NCI-H774 (cell line): Measurements from ENCODE around the gene MFAP3.
"Not testable (repeated sequence)": the region's sequence is repeated elsewhere in the genome, so short reads cannot be mapped to it uniquely, and the experiment has no call there.

Experiments used
- DNase-seq: peaks from one replicate; lab custom pipeline; 2025; lab: John Stamatoyannopoulos, UW

Gene MFAP3

GRCh38 chr5:154038707-154039457 lies at the start of gene MFAP3, which contains the start of gene FAM114A2:
Gene MFAP3 (plus strand): TSS chr5:154038967. CDS start chr5:154049723, 10,756 bp downstream.
Gene FAM114A2 (minus strand): TSS chr5:154038910. CDS start chr5:154034953, 3,957 bp downstream.
- DNase-seq, result peak; percentile 88

- DNase-seq, result no peak
Observed at GRCh38 chr5:153991168-153991567, 47.6 kb upstream of the MFAP3 start.

DNA sequence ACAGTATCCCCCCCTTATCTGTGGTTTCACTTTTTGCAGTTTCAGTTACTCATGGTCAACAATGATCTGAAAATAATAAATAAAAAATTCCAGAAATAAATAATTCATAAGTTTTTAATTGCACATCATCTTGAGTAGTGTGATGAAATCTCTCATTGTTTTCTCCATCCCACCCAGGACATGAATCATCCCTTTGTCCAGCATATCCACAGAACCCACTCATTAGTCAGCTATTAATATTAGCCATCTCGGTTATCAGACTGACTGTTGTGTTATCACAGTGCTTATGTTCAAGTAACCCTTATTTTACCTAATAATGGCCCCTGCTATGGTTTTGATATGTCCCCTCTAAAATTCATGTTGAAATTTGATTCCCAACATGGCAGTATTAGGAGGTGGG lies 40.8 kb upstream of the MFAP3 start:
- no peak for DNase-seq

- DNase-seq, result no peak
Observed at GRCh38 chr5:153998768-153999167, 40.0 kb upstream of the MFAP3 start.

DNA sequence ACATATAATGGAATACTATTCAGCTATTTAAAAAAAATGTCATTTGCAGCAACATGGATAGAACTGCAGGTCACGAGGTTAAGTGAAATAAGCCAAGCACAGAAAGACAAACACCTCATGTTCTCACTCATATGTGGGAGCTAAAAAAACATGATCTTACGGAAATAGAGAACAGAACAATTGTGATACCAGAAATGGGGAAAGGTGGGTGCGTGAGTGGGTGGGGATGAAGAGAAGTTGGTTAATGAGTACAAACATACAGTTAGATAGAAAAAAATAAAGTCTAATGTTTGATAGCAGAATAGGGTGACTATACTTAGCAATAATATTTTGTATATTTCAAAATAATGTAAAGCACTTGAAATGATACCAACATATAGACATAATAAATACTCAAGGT lies 38.8 kb upstream of the MFAP3 start:
- DNase-seq, result no peak

DNA sequence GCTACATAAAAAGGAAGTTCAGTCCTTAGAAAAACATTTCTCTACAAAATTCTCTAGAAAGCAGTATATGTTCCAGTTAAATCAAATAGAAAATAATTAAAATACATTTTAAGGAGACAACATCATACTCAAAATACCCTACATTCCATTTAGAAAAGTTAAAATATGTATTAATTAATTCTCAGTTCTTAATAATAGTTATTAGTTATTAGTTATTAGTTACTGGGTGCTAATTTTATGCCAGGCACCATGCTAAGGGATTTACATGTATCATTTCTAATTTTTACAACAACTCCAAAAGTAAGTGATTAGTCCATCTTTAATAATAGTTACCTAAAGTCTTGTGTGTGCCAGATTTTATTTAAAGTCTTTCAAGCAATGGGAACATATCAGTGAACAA lies 38.1 kb upstream of the MFAP3 start:
- no peak for DNase-seq

- DNase-seq, result no peak
Observed at GRCh38 chr5:154002093-154002492, 36.7 kb upstream of the MFAP3 start.

GRCh38 chr5:154002511-154003020 lies 36.2 kb upstream of the MFAP3 start:
- no peak for DNase-seq

DNA sequence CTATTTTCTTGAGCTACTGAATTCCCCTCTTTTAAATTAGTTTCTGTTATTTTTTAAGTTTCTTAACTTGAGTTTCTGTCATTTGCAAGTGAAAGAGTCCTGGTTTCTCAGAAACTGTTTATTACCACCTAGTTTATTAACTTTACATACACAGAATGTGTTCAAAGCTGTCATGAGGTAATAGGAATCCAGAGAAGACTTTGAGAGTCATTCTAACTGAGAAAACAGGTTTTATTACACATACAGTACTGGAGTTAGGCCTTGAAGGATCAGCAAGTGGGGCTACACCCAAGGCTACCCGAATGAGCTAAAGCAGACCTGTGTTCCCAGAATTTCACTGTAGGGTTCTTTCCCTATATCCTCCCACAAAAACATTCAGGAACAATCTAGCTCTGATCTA lies 33.1 kb upstream of the MFAP3 start:
- no peak for DNase-seq

DNA sequence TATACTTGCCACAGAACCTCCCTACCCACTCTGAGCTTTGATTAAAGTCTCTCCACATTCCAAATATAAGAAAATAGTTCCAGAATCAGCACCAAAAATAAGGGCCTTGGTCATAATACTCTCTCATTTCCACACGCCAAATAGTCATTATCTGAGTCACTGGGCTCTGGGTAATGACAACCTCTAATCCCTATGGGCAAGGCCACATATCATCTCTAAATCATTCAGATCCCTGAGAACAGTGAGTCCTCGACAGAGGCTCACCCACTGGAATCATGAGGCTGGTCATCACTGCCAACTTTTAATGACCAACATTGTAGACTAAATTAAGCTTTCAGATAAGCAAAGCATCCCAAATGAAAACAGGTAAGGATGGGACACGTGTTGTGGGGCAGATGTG lies 28.1 kb upstream of the MFAP3 start:
- DNase-seq, result no peak

- DNase-seq, result no peak
Observed at GRCh38 chr5:154015071-154015693, 23.6 kb upstream of the MFAP3 start.

DNA sequence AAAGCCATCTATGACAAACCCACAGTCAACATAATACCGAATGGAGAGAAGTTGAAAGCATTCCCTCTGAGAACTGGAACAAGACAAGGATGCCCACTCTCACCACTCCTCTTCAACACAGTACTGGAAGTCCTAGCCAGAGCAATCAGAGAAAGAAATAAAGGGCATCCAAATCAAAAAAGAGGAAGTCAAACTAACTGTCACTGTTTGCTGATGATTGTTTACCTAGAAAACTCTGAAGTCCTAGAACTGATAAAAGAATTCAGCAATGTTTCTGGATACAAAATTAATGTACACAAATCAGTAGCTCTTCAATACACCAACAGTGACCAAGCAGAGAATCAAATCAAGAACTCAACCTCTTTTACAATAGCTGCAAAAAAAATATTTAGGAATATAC lies 19.8 kb upstream of the MFAP3 start:
- not testable (repeated sequence) for DNase-seq

- DNase-seq, result no peak
Observed at GRCh38 chr5:154025951-154026350, 12.8 kb upstream of the MFAP3 start.

DNA sequence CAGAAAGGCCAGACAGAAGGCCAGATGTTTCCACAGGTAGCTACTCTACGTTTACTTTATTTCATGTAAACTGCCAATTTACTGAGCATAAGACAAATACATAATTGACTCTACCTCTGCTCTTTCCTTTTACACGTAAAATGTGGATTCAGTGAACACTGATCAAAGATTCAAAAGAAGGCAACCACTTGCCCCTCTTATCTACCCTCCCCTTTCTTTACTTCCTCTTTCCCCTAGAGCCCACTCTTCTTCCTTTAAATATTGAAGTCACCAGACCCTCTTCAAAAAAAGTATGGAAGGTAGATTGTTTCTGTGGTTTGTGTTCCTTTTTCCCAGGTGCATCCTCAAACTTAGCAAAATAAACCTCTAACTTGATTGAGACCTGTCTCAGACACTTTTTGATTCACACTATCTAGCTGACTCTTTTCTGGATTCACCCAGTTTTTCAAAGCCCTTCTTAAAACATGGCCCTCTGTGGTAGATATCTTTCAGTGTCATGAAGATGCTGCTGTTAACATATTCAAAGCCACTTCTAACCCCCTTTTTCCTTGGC lies 6.8 kb upstream of the MFAP3 start:
- no peak for DNase-seq

- DNase-seq, result no peak
Observed at GRCh38 chr5:154034944-154035343, 3.8 kb upstream of the MFAP3 start.

- DNase-seq, result peak; percentile 4
Observed at GRCh38 chr5:154038261-154038706, 483 bp upstream of the MFAP3 start.

DNA sequence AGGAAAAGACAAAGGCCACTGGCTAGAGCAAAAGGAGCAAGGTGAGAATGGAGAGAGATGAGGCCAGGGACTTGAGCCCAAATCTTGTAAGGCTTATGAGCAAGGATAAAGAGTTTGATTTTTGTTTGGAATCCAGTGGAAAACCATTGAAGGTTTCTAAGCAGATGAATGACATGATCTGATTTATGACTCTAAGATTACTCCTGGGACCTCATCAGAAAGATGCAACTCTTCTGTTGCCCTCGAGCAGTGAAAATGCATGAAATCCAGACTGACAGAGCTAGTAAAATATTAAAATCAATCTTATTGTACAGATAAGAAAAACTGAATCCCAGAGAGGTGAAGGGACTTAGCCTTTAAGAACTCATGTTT lies 677 bp downstream of the MFAP3 start:
- no peak for DNase-seq

DNA sequence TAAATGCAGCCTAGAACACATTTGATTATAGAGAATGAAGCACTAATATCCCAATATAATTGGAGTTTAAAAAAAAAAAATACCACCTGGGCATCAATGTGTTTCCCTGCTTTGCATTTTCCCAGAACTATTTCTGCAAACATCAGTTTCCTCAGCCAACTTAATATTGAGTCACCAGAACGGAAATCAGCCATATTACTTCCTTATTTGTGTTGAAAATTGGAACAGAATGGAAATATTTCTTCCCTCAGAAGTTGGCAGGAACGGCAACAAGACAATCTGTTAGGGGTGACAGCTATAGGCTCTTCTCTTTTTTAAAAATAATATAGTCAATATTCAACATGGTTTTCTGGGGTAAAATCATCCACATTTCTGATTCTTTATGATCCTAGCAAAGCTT lies 4.0 kb downstream of the MFAP3 start:
- no peak for DNase-seq

DNA sequence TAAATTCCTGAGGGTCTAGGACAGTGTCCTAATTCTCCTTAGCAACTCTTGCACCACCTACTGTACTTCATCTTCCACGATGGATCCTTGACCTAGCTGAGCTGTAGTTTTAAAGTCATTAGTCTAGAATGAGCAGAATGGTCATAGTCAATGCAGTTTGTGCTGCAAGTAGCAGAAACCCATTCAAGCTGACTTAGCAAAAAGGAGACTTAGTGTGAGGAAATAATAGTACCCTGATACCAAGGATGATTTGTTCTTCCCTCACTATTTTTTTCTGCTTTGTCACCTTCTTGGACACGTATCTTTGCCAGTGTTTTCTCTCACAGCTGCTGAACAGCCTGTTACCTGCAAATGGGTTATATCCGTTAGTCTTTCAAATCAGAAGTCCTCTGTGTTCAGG lies 5.3 kb downstream of the MFAP3 start:
- no peak for DNase-seq

DNA sequence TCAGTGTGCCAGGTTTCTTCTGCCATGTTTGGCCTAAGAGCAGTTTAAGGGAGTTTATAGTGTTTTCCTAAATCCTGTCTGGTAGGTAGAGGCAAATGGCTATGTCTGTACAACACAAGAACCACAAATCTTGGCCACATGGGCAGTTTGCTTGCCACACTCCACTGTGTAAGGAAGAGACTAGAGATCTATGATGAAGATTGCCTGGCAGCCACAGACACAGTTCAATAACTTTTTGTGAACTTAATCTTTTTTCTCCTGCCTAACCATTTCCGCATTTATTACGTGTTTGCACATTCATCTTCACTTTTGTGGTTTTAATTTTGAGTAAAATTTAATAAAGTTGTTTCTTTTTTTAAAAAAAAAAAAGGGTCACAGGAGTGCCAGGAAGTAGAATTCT lies 5.8 kb downstream of the MFAP3 start:
- DNase-seq, result no peak

- DNase-seq, result no peak
Observed at GRCh38 chr5:154046486-154046885, 7.7 kb downstream of the MFAP3 start.

DNA sequence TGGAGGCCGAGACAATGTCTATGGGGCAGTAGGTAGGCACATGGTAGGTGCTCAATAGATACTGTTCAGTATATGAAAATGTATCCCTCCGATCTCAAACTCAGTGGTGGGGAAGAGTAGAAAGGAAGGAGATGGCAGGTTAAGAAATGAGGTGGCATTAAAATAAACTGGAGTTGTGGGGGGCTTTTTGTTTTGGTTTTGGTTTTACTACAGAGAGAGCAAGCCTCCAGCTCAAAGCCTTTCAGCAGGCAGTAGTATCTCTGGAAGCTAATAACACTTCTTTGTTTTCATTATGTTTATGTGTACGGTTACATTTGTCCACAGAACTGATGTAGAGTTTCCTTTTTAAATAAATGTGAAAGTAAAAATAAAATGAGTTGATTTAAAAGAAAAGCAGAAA lies 8.6 kb downstream of the MFAP3 start:
- DNase-seq, result no peak

- DNase-seq, result no peak
Observed at GRCh38 chr5:154049636-154050035, 10.9 kb downstream of the MFAP3 start.
